T follicular helper cell (primary cell): ENCODE measurements around the gene SMIM45.

Source experiments
- DNase-seq: peaks from one replicate; pipeline ENCODE4 v3.0.0-alpha.2; 2020; ENCODE audit warnings: low read depth

SMIM45 gene

GRCh38 chr22:41969110-41969646 is 17.2 kb downstream of the SMIM45 start, which contains the start of gene SEPTIN3:
SEPTIN3 (plus strand) TSS chr22:41969443; CDS start chr22:41971493, 2,050 bp downstream.
- no peak for DNase-seq

DNA sequence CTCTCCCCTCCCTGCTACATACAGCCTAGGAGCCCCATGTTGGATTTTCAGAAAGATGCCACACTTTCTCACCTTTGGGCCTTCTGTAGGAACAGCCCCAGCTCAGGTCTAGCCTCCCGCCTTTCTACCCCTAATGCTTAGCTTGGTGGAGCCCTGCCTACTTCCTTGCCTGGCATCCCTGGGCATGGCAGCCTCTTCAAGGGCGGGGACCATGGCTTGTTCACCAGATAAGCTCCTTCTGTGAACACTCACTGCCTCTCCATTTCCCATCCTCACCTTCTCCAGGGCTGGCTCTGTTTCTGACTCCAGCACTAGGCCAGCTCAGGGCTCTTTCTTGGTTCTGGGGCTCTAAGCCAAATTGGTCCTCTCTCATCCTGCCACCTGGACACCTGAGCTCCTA is 18.7 kb downstream of the SMIM45 start:
- no peak for DNase-seq

- DNase-seq = no peak
These were observed 19.5 kb downstream of the SMIM45 start for GRCh38 chr22:41971431-41971830.

- no peak for DNase-seq
These were observed 22.8 kb downstream of the SMIM45 start for GRCh38 chr22:41974691-41975290.

DNA sequence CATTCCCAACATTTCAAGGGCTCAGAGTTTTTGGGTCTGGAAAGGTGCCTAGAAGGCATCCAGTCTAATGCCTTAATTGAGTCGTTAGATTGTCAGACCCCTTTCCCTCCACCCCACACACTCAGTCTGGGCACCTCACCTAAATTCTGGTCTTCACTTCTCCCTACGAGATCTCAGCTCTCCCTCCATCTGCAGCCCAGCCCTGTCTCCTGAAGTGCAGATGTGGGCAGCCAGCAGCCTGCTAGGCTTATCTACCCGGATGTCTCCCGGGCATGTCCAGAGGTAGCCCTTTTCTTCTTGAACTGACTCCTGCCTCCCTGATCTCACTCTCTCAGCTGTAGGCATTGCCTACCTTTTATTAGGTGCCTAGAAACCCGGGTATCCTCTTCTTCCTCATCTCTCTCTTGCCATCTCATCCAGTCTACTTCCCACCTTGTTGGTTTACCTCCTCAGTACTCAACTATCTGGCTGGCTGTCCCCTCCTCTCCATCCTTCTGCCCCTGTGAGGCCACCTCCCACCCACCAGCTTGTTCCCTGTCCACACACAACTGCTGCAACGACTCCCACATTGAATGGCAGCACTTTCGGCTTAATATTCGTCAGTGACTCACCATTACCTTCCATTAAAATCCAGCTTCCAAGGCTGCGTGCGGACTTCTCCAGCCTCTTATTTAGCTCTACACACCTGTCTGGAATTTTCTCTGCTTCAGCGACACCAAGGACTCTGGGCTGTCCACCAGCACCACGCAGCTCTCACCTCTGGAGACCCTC is 23.5 kb downstream of the SMIM45 start:
- no peak for DNase-seq

DNA sequence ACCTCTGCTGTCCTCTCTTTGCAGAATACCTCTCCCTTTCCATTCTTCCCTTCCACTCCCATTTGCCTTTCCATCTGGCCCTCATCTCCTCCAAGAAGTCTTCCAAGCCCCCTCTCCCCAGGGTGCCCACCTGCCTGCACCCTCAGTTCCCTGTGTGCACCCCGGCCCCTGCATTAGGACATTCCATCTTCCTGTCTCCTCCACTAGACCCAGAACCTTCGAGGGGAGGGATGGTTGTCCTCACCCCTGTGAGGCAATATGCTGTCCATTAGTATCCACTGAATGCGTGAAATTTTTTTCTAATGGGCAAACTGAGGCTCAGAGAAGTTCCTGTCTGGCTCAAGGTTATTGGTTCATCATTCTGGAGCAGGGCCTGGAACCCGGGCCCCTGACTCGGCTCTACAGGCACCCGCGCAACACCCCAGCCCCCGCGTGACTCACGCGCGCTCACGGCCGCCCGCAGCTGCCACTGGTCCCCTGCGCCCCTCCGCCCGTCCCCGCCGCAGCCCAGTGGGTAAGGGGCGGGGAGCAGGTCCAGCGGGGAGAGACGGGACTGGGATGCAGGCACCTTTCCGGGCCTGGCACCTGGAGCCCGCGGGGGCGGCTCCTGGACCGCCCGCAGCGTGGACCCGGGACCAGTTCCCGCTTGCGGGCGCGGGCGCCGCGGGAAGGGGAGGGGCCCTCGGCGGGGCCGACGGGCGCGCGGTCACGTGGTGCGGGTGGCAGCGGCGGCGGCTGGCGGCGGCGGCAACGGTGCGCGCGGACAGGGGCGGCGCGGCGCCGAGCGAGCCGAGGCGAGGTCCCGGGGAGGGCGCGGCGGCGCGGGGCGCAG is 24.3 kb downstream of the SMIM45 start:
- DNase-seq = peak; percentile 26

GRCh38 chr22:41976961-41977566 is 25.1 kb downstream of the SMIM45 start:
- no peak for DNase-seq

- no peak for DNase-seq
These were observed 26.8 kb downstream of the SMIM45 start for GRCh38 chr22:41978732-41979131.

DNA sequence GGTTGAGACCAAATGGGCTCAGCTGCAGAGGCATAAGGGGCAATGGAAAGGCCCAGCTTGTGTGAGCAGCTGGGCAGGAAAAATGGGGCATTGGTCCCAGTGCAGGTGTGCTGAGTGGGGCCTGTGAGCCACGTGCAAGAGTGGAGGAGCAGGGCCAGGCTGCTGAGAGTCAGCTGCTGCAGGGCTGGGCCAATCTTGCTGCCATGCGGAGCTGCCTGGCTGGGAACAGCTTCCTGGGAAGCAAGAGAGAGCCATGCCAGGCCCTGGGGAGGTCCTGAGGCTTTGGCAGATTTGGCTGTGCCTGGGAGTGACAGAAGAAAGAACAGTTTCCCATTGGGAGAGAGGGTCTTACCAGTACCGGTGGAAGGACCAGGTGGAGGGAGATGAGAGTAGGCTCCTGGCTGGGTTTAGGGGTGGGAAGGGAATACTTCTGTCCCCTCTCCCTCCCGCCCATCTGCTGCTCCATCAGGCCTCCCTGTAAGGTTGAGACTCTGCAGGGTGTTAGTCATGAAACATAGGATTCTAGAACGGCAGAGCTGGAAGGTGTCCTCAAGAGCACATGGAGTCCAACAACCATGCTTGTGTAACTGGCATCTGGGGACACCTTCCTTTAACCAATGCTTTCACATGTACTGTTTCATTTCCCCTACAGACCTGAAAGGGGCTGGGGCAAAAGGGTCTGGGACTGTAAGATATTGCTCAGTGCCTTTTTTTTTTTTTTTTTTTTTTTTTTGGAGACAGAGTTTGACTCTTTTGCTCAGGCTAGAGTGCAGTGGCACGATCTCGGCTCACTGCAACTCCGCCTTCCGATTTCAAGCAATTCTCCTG is 27.7 kb downstream of the SMIM45 start:
- no peak for DNase-seq

DNA sequence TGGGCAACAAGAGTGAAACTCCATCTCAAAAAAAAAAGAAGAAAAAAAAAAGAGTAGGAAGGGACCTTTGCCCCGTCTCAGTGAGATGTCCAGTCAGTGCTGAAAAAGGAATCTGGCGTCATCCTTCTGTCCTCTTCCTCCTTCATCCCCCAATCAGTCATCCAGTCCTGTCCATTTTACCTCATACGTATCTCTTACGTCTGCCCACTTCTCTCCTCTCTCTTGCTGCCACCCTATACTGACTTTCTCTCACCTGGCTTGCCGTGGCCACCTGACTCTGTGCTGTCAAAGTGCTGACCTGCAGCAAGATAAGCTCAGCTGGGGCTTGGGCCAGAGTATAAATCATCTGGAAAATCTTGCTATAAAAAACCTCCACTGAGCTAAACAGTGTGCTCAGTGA is 30.9 kb downstream of the SMIM45 start:
- no peak for DNase-seq

DNA sequence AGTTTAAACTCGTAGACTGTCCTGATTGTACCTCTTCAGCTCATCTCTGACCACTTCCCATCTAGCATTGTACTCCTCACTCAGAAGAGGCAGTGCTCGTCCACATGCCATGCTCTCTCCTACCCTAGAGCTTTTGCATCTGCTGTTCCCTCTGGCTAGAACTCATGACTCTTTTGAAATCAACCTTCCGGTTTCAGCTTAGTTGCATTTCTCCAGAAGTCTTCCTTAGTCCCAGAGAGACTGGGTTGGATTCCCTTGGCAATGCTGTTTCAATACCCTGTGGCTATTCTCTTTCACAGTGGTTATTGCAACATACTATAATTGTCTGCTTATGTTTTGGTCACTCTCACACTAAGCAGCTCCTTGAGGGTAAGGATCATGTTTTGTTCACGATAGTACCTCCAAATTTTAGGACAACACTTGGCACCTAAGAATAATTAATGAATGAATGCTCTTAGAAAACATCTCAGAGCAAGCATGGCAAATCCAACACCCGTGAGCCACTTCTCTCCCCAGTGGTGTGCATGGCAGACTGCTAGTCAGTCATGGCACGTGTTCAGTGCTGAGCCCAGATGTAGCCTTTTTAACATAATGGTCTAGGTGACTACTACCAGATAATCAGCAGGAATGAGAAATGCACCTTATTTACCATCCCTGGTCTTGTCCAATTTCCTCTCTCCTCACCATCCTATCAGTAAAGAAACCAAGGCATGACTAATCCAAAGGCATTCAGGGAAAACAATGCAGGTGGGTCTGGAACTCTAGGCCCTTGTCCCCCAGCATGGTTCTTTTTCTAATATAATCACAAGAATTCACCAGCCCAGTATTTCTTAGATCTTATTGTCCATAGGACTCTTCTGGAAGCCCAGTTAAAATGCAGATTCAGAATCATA is 31.8 kb downstream of the SMIM45 start:
- no peak for DNase-seq

DNA sequence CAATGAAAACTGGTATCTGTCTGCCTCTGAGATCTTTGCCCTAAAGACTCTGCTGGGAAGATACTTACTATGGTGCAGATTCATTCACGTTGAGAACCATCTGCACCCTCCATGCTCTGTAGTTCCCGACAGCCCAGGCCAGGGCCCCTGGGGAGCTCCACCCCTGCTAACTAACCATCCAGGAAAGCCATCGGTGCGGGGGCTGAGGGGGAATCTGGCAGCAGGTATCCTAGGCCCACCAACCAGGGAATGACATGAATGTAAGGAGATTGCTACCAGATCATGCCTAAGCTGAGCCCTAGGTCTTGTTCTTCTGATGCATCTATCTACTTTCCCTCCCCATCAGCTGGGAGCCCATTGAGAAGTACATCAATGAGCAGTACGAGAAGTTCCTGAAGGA is 35.3 kb downstream of the SMIM45 start:
- no peak for DNase-seq

DNA sequence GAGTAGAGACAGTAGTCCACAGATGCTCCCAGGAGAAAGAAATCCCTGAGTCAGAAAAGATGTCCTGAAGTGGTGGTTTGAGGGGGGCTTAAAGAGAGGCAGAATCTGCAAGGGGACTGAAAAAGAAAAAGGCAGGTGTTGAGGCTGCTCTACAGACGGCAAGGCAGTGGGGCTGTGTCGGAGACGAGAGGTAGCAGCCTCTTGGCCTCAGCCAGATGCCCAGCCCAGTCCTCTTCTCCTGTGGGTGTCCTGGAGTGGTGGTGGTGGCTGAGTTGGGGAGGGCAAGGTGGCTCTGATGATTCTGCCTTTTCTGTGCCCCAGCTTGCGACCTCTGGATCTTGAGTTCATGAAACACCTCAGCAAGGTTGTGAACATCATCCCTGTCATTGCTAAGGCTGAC is 37.3 kb downstream of the SMIM45 start:
- no peak for DNase-seq

DNA sequence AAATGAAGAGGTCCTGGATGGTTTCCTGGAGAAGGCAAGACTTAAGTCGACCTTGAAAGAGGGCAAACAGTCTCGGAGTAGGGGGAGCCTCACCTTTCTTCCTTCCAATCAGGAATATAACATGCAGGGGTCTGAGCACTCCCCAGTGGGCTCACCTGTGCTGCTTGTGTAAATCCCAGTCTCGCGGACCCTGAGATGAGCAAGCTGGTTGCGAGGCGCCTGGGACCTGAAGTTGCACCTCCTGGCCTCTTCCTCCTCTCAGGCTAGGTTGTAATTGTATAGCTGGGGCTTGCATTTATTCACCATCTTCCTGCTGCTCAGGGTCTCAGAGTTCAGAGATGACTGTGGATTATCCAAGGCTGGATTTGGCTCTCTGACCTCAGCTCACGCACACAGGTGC is 39.2 kb downstream of the SMIM45 start:
- DNase-seq = no peak

DNA sequence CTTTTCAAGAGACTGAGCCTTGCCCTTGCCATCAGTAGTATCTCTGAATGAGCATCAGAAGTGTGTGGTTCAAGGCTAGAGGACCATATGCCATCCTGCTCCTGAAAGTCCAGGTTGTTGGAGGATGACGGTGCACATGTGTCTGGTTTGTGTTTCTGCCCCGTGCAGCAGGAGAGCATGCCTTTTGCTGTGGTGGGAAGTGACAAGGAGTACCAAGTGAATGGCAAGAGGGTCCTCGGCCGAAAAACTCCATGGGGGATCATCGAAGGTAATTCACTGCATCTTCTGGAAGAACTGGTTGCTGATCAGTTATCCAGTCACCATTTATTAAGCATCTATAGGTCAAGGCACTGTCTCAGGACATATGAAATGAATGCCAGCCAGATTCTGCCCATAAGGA is 40.5 kb downstream of the SMIM45 start:
- DNase-seq = no peak

DNA sequence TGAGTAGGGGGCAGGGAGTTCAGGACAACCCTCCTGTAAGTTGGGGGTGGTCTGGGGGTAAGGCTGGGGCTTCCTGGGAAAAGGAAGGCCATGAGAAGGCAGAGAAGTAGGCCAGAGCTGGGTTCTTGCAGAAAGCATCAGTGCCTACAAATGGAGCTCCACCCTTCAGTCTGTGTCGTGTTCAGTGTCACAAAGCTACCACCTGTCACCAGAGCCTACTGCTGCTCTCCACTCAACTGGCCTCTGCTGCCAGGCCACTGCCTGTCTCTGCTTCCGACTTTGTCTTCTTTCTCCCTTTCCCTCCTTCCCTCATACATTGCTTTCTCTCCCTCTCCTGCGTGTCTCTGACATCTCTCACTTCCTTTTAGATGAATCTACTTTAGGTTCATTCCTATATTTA is 43.3 kb downstream of the SMIM45 start:
- no peak for DNase-seq

GRCh38 chr22:41996826-41997225 is 44.9 kb downstream of the SMIM45 start:
- DNase-seq = no peak

GRCh38 chr22:41998361-41999261 is 46.7 kb downstream of the SMIM45 start, which contains the start of gene WBP2NL:
WBP2NL (plus strand) TSS chr22:41998788; CDS start chr22:41998819, 31 bp downstream.
- DNase-seq = peak; percentile 84

GRCh38 chr22:42000466-42000865 is 48.5 kb downstream of the SMIM45 start:
- DNase-seq = no peak
